Liver (tissue), 9 donors: ENCODE measurements around the gene OSER1. TPM values are rescaled to one million over a fixed set of nuclear protein-coding genes. Genes with fewer than 3 reads are reported as not detected.

Experiments
- DNase-seq: peaks from one replicate; pipeline ENCODE4 v3.0.0-alpha.2; 2017; ENCODE audit warnings: low spot score
- H3K27ac ChIP-seq, 2 donors: one replicate each; pipeline ENCODE4 v1.7.0; 2013; ENCODE audit warnings: inconsistent platforms in 2 of 2, low read length in 2 of 2, control low read depth in 1 of 2, low read depth in 1 of 2, mild to moderate bottlenecking in 1 of 2
- H3K27me3 ChIP-seq, 4 donors: one replicate each; pipeline versions ENCODE4 v1.6.1 to v1.7.0; 2013; ENCODE audit warnings: low read length in 3 of 4, inconsistent platforms in 1 of 4, mild to moderate bottlenecking in 1 of 4, moderate library complexity in 1 of 4; ENCODE audit not compliant: control insufficient read depth in 4 of 4, insufficient read depth in 4 of 4
- H3K36me3 ChIP-seq, 4 donors: one replicate each; pipeline versions ENCODE4 v1.6.1 to v1.7.0; 2013; ENCODE audit warnings: low read length in 3 of 4, mild to moderate bottlenecking in 3 of 4, low read depth in 1 of 4, moderate library complexity in 1 of 4; ENCODE audit not compliant: control insufficient read depth in 4 of 4, insufficient read depth in 3 of 4
- H3K4me1 ChIP-seq, 4 donors: one replicate each; pipeline versions ENCODE4 v1.6.1 to v1.7.0; 2013; ENCODE audit warnings: low read length in 3 of 4, mild to moderate bottlenecking in 3 of 4, moderate library complexity in 1 of 4; ENCODE audit not compliant: control insufficient read depth in 4 of 4, insufficient read depth in 4 of 4
- H3K4me3 ChIP-seq, 3 donors: one replicate each; pipeline versions ENCODE4 v1.6.1 to v1.7.0; 2013; ENCODE audit warnings: low read length in 3 of 3, control low read depth in 1 of 3, low read depth in 1 of 3, mild to moderate bottlenecking in 1 of 3
- H3K9ac ChIP-seq, 2 donors: one replicate each; pipeline ENCODE4 v1.7.0; 2013; ENCODE audit warnings: low read length in 2 of 2, mild to moderate bottlenecking in 2 of 2, moderate library complexity in 2 of 2, control low read depth in 1 of 2, low read depth in 1 of 2
- H3K9me3 ChIP-seq, 4 donors: one replicate each; pipeline versions ENCODE4 v1.6.1 to v1.7.0; 2013; ENCODE audit warnings: low read length in 3 of 4; ENCODE audit not compliant: control insufficient read depth in 4 of 4
- ATF3 ChIP-seq: IDR thresholded peaks from 2 replicates; pipeline ENCODE4 v1.6.1; 2016; ENCODE audit warnings: antibody characterized with exemption
- EGR1 ChIP-seq, 2 donors: IDR thresholded peaks; 2 replicates each; pipeline ENCODE4 v1.6.1; 2016 to 2018; ENCODE audit warnings: antibody characterized with exemption in 2 of 2, low read depth in 2 of 2
- FOXA1 ChIP-seq: IDR thresholded peaks from 2 replicates; pipeline ENCODE4 v1.6.1; 2016; ENCODE audit warnings: antibody characterized with exemption
- GABPA ChIP-seq, 2 donors: IDR thresholded peaks in 1 of 2; conservative IDR thresholded peaks in 1 of 2; 2 replicates each; pipeline ENCODE4 v1.6.1; 2016; ENCODE audit warnings: antibody characterized with exemption in 2 of 2, mild to moderate bottlenecking in 1 of 2, moderate library complexity in 1 of 2
- HNF4A ChIP-seq, 2 donors: conservative IDR thresholded peaks; 2 replicates each; pipeline ENCODE4 v1.6.1; 2016; ENCODE audit warnings: antibody characterized with exemption in 2 of 2, mild to moderate bottlenecking in 2 of 2
- HNF4G ChIP-seq: IDR thresholded peaks from 2 replicates; pipeline ENCODE4 v1.6.1; 2016; ENCODE audit warnings: antibody characterized with exemption
- JUND ChIP-seq, 2 donors: IDR thresholded peaks; 2 replicates each; pipeline ENCODE4 v1.6.1; 2016; ENCODE audit warnings: antibody characterized with exemption in 2 of 2
- NR2F2 ChIP-seq: IDR thresholded peaks from 2 replicates; pipeline ENCODE4 v1.6.1; 2016; ENCODE audit warnings: antibody characterized with exemption
- RAD21 ChIP-seq, 2 donors: IDR thresholded peaks; 2 replicates each; pipeline ENCODE4 v1.6.1; 2016; ENCODE audit warnings: antibody characterized with exemption in 2 of 2, mild to moderate bottlenecking in 2 of 2
- RXRA ChIP-seq, 2 donors: IDR thresholded peaks; 2 replicates each; pipeline ENCODE4 v1.6.1; 2017 to 2018; ENCODE audit warnings: antibody characterized with exemption in 2 of 2, mild to moderate bottlenecking in 1 of 2
- SP1 ChIP-seq: IDR thresholded peaks from 2 replicates; pipeline ENCODE4 v1.6.1; 2018; ENCODE audit warnings: antibody characterized with exemption, mild to moderate bottlenecking
- TAF1 ChIP-seq: conservative IDR thresholded peaks from 2 replicates; pipeline ENCODE4 v1.6.1; 2016; ENCODE audit warnings: antibody characterized with exemption, mild to moderate bottlenecking
- YY1 ChIP-seq: IDR thresholded peaks from 2 replicates; pipeline ENCODE4 v1.6.1; 2016; ENCODE audit warnings: antibody characterized with exemption, mild to moderate bottlenecking
- WGBS: extraction: QIAGEN DNeasy Blood & Tissue Kit; methylation state at CpG from one replicate; pipeline ENCODE4 v1.1.7; 2013; 5-methylcytosine and 5-hydroxymethylcytosine counted together
- polyA plus RNA-seq, 2 donors: library from polyadenylated mRNA; stranded (reverse) in 1 of 2; unstranded in 1 of 2; fragments of 200-250 nt in 1 of 2; fragments of >200 nt in 1 of 2; fragmentation: Nextera tagmentation in 1 of 2; extraction: Ambion mirVana in 1 of 2; gene quantifications; one replicate each; pipeline versions ENCODE4 v1.2.1 to v1.2.3, GENCODE V29; 2013 to 2015
- total RNA-seq, 2 donors: library from RNA; depleted of rRNA; stranded (reverse); fragments of >200 nt; gene quantifications; one replicate each; pipeline ENCODE4 v1.2.3, GENCODE V29; 2014
- TF ChIP-seq, protein P1 (sequence below): IDR thresholded peaks from 2 replicates; pipeline ENCODE4 v1.6.1; 2016; ENCODE audit warnings: antibody characterized with exemption, mild to moderate bottlenecking
- TF ChIP-seq, protein P2 (sequence below): IDR thresholded peaks from 2 replicates; pipeline ENCODE4 v1.6.1; 2016; ENCODE audit warnings: antibody characterized with exemption
- TF ChIP-seq, protein P3 (sequence below): fragments of 150-350 bp; IDR thresholded peaks from 2 replicates; pipeline ENCODE4 v1.5.1; 2017; ENCODE audit warnings: improper control_type of control experiment, low read depth, low read length; ENCODE audit not compliant: missing input control
- donor health status: healthy.
- donor health status: healthy.
- donor health status: healthy.
- donor health status: healthy.
- donor health status: healthy.

Gene OSER1
- total and polyA plus RNA-seq, 4 donors, result 12.6 to 20.2 (median 14.6) TPM

DNA sequence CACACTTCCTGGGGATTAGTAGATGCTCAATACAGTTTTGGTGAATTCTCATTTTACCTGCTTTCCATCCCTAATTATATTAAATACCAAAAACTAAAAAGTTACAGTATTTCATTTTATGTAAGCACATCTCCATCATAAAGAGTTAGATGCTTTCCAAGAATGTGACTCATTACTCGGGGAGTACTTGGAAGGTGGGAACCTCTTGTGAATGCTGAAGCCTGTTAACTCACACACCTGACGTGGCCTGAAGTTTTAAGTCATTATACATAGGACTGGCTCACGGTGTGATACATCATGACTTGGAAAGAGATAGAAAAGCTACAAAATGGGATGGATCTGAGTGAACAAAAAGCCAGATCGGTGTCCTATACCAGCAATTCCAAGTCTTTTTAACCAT is 2.2 kb upstream of the OSER1 start:
- no peak for TF ChIP-seq YY1
- TF ChIP-seq HNF4A (conservative IDR thresholded peaks at IDR 0.05), result no peak
- TF ChIP-seq, protein P1, sequence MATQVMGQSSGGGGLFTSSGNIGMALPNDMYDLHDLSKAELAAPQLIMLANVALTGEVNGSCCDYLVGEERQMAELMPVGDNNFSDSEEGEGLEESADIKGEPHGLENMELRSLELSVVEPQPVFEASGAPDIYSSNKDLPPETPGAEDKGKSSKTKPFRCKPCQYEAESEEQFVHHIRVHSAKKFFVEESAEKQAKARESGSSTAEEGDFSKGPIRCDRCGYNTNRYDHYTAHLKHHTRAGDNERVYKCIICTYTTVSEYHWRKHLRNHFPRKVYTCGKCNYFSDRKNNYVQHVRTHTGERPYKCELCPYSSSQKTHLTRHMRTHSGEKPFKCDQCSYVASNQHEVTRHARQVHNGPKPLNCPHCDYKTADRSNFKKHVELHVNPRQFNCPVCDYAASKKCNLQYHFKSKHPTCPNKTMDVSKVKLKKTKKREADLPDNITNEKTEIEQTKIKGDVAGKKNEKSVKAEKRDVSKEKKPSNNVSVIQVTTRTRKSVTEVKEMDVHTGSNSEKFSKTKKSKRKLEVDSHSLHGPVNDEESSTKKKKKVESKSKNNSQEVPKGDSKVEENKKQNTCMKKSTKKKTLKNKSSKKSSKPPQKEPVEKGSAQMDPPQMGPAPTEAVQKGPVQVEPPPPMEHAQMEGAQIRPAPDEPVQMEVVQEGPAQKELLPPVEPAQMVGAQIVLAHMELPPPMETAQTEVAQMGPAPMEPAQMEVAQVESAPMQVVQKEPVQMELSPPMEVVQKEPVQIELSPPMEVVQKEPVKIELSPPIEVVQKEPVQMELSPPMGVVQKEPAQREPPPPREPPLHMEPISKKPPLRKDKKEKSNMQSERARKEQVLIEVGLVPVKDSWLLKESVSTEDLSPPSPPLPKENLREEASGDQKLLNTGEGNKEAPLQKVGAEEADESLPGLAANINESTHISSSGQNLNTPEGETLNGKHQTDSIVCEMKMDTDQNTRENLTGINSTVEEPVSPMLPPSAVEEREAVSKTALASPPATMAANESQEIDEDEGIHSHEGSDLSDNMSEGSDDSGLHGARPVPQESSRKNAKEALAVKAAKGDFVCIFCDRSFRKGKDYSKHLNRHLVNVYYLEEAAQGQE, result no peak
- TF ChIP-seq, protein P2, sequence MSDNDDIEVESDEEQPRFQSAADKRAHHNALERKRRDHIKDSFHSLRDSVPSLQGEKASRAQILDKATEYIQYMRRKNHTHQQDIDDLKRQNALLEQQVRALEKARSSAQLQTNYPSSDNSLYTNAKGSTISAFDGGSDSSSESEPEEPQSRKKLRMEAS, result no peak
- TF ChIP-seq GABPA (IDR thresholded peaks at IDR 0.05 in 1 of 2, conservative IDR thresholded peaks at IDR 0.05 in 1 of 2), result no peak
- TF ChIP-seq HNF4G, result no peak
- TF ChIP-seq, protein P3, sequence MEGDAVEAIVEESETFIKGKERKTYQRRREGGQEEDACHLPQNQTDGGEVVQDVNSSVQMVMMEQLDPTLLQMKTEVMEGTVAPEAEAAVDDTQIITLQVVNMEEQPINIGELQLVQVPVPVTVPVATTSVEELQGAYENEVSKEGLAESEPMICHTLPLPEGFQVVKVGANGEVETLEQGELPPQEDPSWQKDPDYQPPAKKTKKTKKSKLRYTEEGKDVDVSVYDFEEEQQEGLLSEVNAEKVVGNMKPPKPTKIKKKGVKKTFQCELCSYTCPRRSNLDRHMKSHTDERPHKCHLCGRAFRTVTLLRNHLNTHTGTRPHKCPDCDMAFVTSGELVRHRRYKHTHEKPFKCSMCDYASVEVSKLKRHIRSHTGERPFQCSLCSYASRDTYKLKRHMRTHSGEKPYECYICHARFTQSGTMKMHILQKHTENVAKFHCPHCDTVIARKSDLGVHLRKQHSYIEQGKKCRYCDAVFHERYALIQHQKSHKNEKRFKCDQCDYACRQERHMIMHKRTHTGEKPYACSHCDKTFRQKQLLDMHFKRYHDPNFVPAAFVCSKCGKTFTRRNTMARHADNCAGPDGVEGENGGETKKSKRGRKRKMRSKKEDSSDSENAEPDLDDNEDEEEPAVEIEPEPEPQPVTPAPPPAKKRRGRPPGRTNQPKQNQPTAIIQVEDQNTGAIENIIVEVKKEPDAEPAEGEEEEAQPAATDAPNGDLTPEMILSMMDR, result no peak
- TF ChIP-seq TAF1, result no peak
- TF ChIP-seq FOXA1, result no peak
- no peak for TF ChIP-seq JUND (IDR thresholded peaks at IDR 0.05)
- no peak for TF ChIP-seq RXRA (IDR thresholded peaks at IDR 0.05)
- TF ChIP-seq NR2F2, result no peak
- no peak for TF ChIP-seq EGR1 (IDR thresholded peaks at IDR 0.05; ENCODE audit: low read depth in 2 of 2)
- no peak for TF ChIP-seq RAD21 (IDR thresholded peaks at IDR 0.05)
- TF ChIP-seq SP1, result no peak
- Histone ChIP-seq H3K27me3 (no peaks in the 10 kb centered on the region), H3K4me3 (no peak overlapping the region), H3K27ac (no peak overlapping the region), H3K9me3 (no peaks in the 10 kb centered on the region), H3K4me1 (peaks cover 6 to 35% (median 34%) of the 10 kb centered on the region in 4 donors), H3K36me3 (no peaks in the 10 kb centered on the region), H3K9ac (no peak overlapping the region)
- 94% methylated on average over 4 of the region's 4 CpGs for WGBS
- no peak for DNase-seq

DNA sequence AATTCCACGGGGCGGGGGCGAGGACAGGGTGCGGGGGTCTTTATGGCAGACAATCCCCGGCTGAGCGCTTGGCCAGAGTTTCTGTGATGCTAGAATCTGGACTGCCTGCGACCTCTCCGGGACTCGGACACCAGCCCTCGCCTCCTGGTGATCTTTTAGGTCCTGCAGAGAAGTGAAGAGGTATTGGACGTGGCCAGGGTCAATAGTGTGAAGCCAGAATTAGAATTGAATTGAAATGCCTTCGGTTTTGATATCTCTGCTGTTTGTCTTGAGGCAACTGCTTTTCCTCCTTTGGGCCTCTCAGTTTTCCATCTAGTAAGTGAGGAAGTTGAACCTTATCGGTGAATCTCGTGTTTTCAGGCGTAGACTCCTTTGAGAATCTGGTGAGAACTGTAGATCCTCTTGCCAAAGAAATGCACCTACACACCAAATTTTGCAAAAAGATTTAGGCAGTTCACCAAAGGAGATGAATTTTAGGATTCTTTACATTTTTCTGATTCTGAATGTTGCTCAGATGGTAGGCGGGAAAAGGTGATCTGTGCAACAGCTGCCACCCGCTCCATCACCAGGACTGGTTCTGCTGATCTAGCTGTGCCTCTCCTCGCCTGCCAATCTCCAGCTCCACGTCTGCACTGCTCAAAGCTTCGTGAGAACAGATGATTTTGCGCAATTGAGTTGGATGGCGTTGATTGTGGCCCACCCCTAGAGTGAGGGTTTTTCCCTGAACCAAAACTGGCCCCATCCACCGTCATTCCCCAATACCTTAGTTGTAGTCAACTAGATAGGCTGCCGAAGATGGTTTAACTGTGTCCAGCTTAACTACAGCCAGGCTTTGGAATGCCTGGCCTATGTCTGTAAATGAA is 837 bp upstream of the OSER1 start:
- Histone ChIP-seq H3K4me3 (peak overlapping the region; percentile 74 to 81 (median 74)), H3K9ac (peak overlapping the region; percentile 80 to 94), H3K36me3 (peaks cover 0 to 1% (median 0%) of the 10 kb centered on the region in 4 donors), H3K27ac (peak overlapping the region; percentile 96 to 97), H3K9me3 (no peaks in the 10 kb centered on the region), H3K27me3 (no peaks in the 10 kb centered on the region), H3K4me1 (peaks cover 6 to 41% (median 32%) of the 10 kb centered on the region in 4 donors)
- no peak for TF ChIP-seq JUND (IDR thresholded peaks at IDR 0.05)
- TF ChIP-seq, protein P1, result no peak
- TF ChIP-seq RAD21 (IDR thresholded peaks at IDR 0.05), result peak in 1 of 2 donors; percentile 3
- TF ChIP-seq YY1, result no peak
- TF ChIP-seq, protein P2, result no peak
- TF ChIP-seq ATF3, result no peak
- TF ChIP-seq RXRA (IDR thresholded peaks at IDR 0.05), result no peak
- TF ChIP-seq, protein P3, result no peak
- TF ChIP-seq HNF4A (conservative IDR thresholded peaks at IDR 0.05), result no peak
- WGBS, result 14% methylated on average over 24 of the region's 24 CpGs
- DNase-seq, result no peak
